Naive thymus-derived CD4-positive, alpha-beta T cell (primary cell): ENCODE results near the gene PGRMC1. TPM values are rescaled to one million over a fixed set of nuclear protein-coding genes. Genes with fewer than 3 reads are reported as not detected.
A peak's percentile ranks its signal among the peaks of the same experiment; 100 is the strongest.
"Not testable (repeated sequence)": the region's sequence is repeated elsewhere in the genome, so short reads cannot be mapped to it uniquely, and the experiment has no call there.

Experiments used
- ATAC-seq: fragments of 150-1000 bp; cut with Tn5 transposase; 2 replicates; pipeline ENCODE4 v1.10.0; 2021; ENCODE audit warnings: mild to moderate bottlenecking, moderate library complexity
- CTCF ChIA-PET: fragments of 350-600 bp; sonication (Branson Sonifier 250); formaldehyde crosslinking; loops from one replicate; lab custom pipeline; 2021; ENCODE audit warnings: antibody characterized with exemption; lab: Charles Lee
- POLR2A ChIA-PET: fragments of 350-600 bp; sonication (Branson Sonifier 250); formaldehyde crosslinking; loops from one replicate; lab custom pipeline; 2021; ENCODE audit warnings: antibody characterized with exemption, inconsistent platforms; lab: Charles Lee
- DNase-seq, 9 donors: peaks; one replicate each; pipeline versions ENCODE4 v3.0.0 to v3.0.0-alpha.2; 2020 to 2022; ENCODE audit warnings: mixed read lengths in 1 of 9
- H3K27ac ChIP-seq: one replicate; pipeline ENCODE4 v1.7.0; 2013; ENCODE audit warnings: mild to moderate bottlenecking, low read depth, low read length, moderate library complexity
- H3K27me3 ChIP-seq, 2 donors: one replicate each; pipeline ENCODE4 v1.7.0; 2013; ENCODE audit warnings: low read length in 2 of 2, mild to moderate bottlenecking in 2 of 2, moderate library complexity in 2 of 2; ENCODE audit not compliant: control insufficient read depth in 2 of 2, insufficient read depth in 2 of 2
- H3K36me3 ChIP-seq, 3 experiments: 1 replicate in 2 of 3; 2 replicates in 1 of 3; pipeline ENCODE4 v1.7.0; 2013; ENCODE audit warnings: low read length in 3 of 3, mild to moderate bottlenecking in 3 of 3, moderate library complexity in 1 of 3; ENCODE audit not compliant: insufficient read depth in 3 of 3, control insufficient read depth in 2 of 3
- H3K4me1 ChIP-seq, 2 donors: one replicate each; pipeline ENCODE4 v1.7.0; 2013; ENCODE audit warnings: low read length in 2 of 2, mild to moderate bottlenecking in 2 of 2, moderate library complexity in 1 of 2; ENCODE audit not compliant: control insufficient read depth in 2 of 2, insufficient read depth in 2 of 2
- H3K4me3 ChIP-seq: 2 replicates; pipeline ENCODE4 v1.7.0; 2013; ENCODE audit warnings: mild to moderate bottlenecking, low read length
- H3K9me3 ChIP-seq, 3 experiments: 1 replicate in 2 of 3; 2 replicates in 1 of 3; pipeline ENCODE4 v1.7.0; 2013; ENCODE audit warnings: low read length in 3 of 3; ENCODE audit not compliant: control insufficient read depth in 2 of 3
- H3K27ac Mint-ChIP-seq, 9 donors: one replicate each; pipeline ENCODE4 v1.8.0; 2020 to 2022; ENCODE audit warnings: mixed read lengths in 9 of 9, mild to moderate bottlenecking in 8 of 9, moderate library complexity in 5 of 9, inconsistent platforms in 2 of 9
- H3K27me3 Mint-ChIP-seq, 5 donors: one replicate each; pipeline ENCODE4 v1.8.0; 2021 to 2022; ENCODE audit warnings: mixed read lengths in 5 of 5, mild to moderate bottlenecking in 1 of 5
- H3K36me3 Mint-ChIP-seq, 5 donors: one replicate each; pipeline ENCODE4 v1.8.0; 2020 to 2022; ENCODE audit warnings: mixed read lengths in 5 of 5, mild to moderate bottlenecking in 3 of 5, inconsistent platforms in 1 of 5
- H3K4me1 Mint-ChIP-seq, 7 donors: one replicate each; pipeline ENCODE4 v1.8.0; 2020 to 2022; ENCODE audit warnings: mixed read lengths in 7 of 7, mild to moderate bottlenecking in 3 of 7, inconsistent platforms in 1 of 7
- H3K4me3 Mint-ChIP-seq, 10 donors: one replicate each; pipeline ENCODE4 v1.8.0; 2020 to 2022; ENCODE audit warnings: mild to moderate bottlenecking in 10 of 10, mixed read lengths in 10 of 10, moderate library complexity in 6 of 10, inconsistent platforms in 2 of 10
- H3K9me3 Mint-ChIP-seq, 11 donors: one replicate each; pipeline ENCODE4 v1.8.0; 2020 to 2022; ENCODE audit warnings: mixed read lengths in 11 of 11, mild to moderate bottlenecking in 4 of 11, inconsistent platforms in 1 of 11, moderate library complexity in 1 of 11
- intact Hi-C, 2 donors: fragments of 100-400 bp; cut with micrococcal nuclease; formaldehyde crosslinking; loops; one replicate each; pipeline ENCODE4 v1.15.1; 2023
- polyA plus RNA-seq, 2 donors: library from polyadenylated mRNA; unstranded; fragments of 300-500 nt; fragmentation: Illumina TruSeq; gene quantifications; one replicate each; pipeline ENCODE4 v1.2.3, GENCODE V29; 2021
- total RNA-seq, 6 experiments: library from RNA in 5 of 6; stranded (reverse) in 5 of 6; gene quantifications; 1 replicate in 5 of 6; 2 replicates in 1 of 6; pipeline ENCODE4 v1.2.3 and lab custom pipeline; 2021 to 2026

PGRMC1 gene
- total and polyA plus RNA-seq, 7 experiments from 2014 or later, result 9.5 to 28.4 (median 13.9) TPM

- H3K27ac ChIP-seq, H3K27me3 ChIP-seq, ATAC-seq, H3K4me3 ChIP-seq, POLR2A ChIA-PET, DNase-seq, H3K9me3 Mint-ChIP-seq, intact Hi-C loops, H3K9me3 ChIP-seq, CTCF ChIA-PET, H3K4me1 Mint-ChIP-seq, H3K4me1 ChIP-seq, H3K36me3 ChIP-seq, H3K27ac Mint-ChIP-seq, H3K36me3 Mint-ChIP-seq, H3K4me3 Mint-ChIP-seq: not testable (repeated sequence)
- H3K27me3 Mint-ChIP-seq, result peaks cover 0 to 16% (median 11%) of the 10 kb centered on the region in 5 donors
Measured at GRCh38 chrX:119210931-119211648, 25.0 kb upstream of the PGRMC1 start.

GRCh38 chrX:119211649-119212014, 24.5 kb upstream of the PGRMC1 start:
- no peak overlapping the region for H3K4me3 ChIP-seq
- no peaks in the 10 kb centered on the region for H3K27me3 ChIP-seq
- H3K27ac ChIP-seq, result no peak overlapping the region
- no peak for DNase-seq
- H3K4me3 Mint-ChIP-seq, result no peak overlapping the region
- H3K9me3 Mint-ChIP-seq, result peaks cover 0 to 4% (median 0%) of the 10 kb centered on the region in 11 donors
- peaks cover 0 to 18% (median 11%) of the 10 kb centered on the region in 5 donors for H3K27me3 Mint-ChIP-seq
- no peaks in the 10 kb centered on the region for H3K36me3 ChIP-seq
- intact Hi-C loops, result no loop called here
- CTCF ChIA-PET, result no interaction called here
- peaks cover 0 to 2% (median 0%) of the 10 kb centered on the region in 7 donors for H3K4me1 Mint-ChIP-seq
- H3K4me1 ChIP-seq, result no peaks in the 10 kb centered on the region
- H3K9me3 ChIP-seq, result no peaks in the 10 kb centered on the region
- POLR2A ChIA-PET, result no interaction called here
- no peak for ATAC-seq
- H3K27ac Mint-ChIP-seq, result no peak overlapping the region
- H3K36me3 Mint-ChIP-seq, result no peaks in the 10 kb centered on the region

- Mint-ChIP-seq H3K9me3 (no peaks in the 10 kb centered on the region), H3K36me3 (no peaks in the 10 kb centered on the region), H3K27ac (no peak overlapping the region), H3K4me1 (peaks cover 0 to 2% (median 0%) of the 10 kb centered on the region in 7 donors), H3K27me3 (peaks cover 0 to 31% (median 10%) of the 10 kb centered on the region in 5 donors), H3K4me3 (no peak overlapping the region)
- Histone ChIP-seq H3K4me3 (no peak overlapping the region), H3K27me3 (no peaks in the 10 kb centered on the region), H3K4me1 (no peaks in the 10 kb centered on the region), H3K36me3 (no peaks in the 10 kb centered on the region), H3K27ac (no peak overlapping the region), H3K9me3 (no peaks in the 10 kb centered on the region)
- ATAC-seq (no peak), DNase-seq (no peak)
- intact Hi-C loops, result loop anchor here (1.0 to 5.0 kb wide), 4 partner anchors 99 to 379 kb away; no protein-coding TSS in a partner anchor
- ChIA-PET POLR2A (no interaction called here), CTCF (interaction anchor here (0.6 kb wide), 1 partner anchor 373 kb away, joined by 5 read pairs; no protein-coding TSS in a partner anchor)
Measured at GRCh38 chrX:119218198-119218597, 17.9 kb upstream of the PGRMC1 start.

- Mint-ChIP-seq H3K27me3 (peaks cover 0 to 34% (median 19%) of the 10 kb centered on the region in 5 donors), H3K4me3 (no peak overlapping the region), H3K9me3 (peaks cover 0 to 2% (median 0%) of the 10 kb centered on the region in 11 donors), H3K4me1 (peaks cover 0 to 5% (median 0%) of the 10 kb centered on the region in 7 donors), H3K27ac (no peak overlapping the region), H3K36me3 (peaks cover 0 to 6% (median 0%) of the 10 kb centered on the region in 5 donors)
- ChIA-PET POLR2A (no interaction called here), CTCF (no interaction called here)
- Histone ChIP-seq H3K9me3 (no peaks in the 10 kb centered on the region), H3K27ac (no peak overlapping the region), H3K36me3 (no peaks in the 10 kb centered on the region), H3K4me3 (no peak overlapping the region), H3K27me3 (no peaks in the 10 kb centered on the region), H3K4me1 (no peaks in the 10 kb centered on the region)
- no peak for ATAC-seq
- no peak for DNase-seq
- intact Hi-C loops, result no loop called here
Measured at GRCh38 chrX:119222932-119223331, 13.2 kb upstream of the PGRMC1 start.

GRCh38 chrX:119223783-119224182, 12.3 kb upstream of the PGRMC1 start:
- peaks cover 0 to 2% (median 0%) of the 10 kb centered on the region in 11 donors for H3K9me3 Mint-ChIP-seq
- POLR2A ChIA-PET, result no interaction called here
- CTCF ChIA-PET, result no interaction called here

GRCh38 chrX:119226446-119226845, 9.6 kb upstream of the PGRMC1 start:
- H3K36me3 Mint-ChIP-seq, result peaks cover 0 to 6% (median 0%) of the 10 kb centered on the region in 5 donors
- DNase-seq (no peak), ATAC-seq (no peak)
- CTCF ChIA-PET, result no interaction called here
- no peaks in the 10 kb centered on the region for H3K4me1 ChIP-seq
- peaks cover 0 to 8% (median 0%) of the 10 kb centered on the region in 7 donors for H3K4me1 Mint-ChIP-seq
- intact Hi-C loops, result no loop called here
- no peaks in the 10 kb centered on the region for H3K9me3 ChIP-seq
- POLR2A ChIA-PET, result no interaction called here
- no peaks in the 10 kb centered on the region for H3K36me3 ChIP-seq
- no peak overlapping the region for H3K4me3 Mint-ChIP-seq
- H3K27me3 Mint-ChIP-seq, result peaks cover 5 to 42% (median 26%) of the 10 kb centered on the region in 5 donors
- no peak overlapping the region for H3K27ac ChIP-seq
- H3K4me3 ChIP-seq, result no peak overlapping the region
- H3K9me3 Mint-ChIP-seq, result peaks cover 0 to 2% (median 0%) of the 10 kb centered on the region in 11 donors
- no peaks in the 10 kb centered on the region for H3K27me3 ChIP-seq
- H3K27ac Mint-ChIP-seq, result no peak overlapping the region

More at GRCh38 chrX:119223783-119224182, 12.3 kb upstream of the PGRMC1 start:
- Histone ChIP-seq H3K4me3 (no peak overlapping the region), H3K27me3 (no peaks in the 10 kb centered on the region), H3K4me1 (no peaks in the 10 kb centered on the region), H3K36me3 (no peaks in the 10 kb centered on the region), H3K9me3 (no peaks in the 10 kb centered on the region), H3K27ac (no peak overlapping the region)
- Mint-ChIP-seq H3K36me3 (peaks cover 0 to 6% (median 0%) of the 10 kb centered on the region in 5 donors), H3K27ac (peak overlapping the region in 1 of 9 donors; percentile 18), H3K4me3 (no peak overlapping the region), H3K27me3 (peaks cover 0 to 38% (median 21%) of the 10 kb centered on the region in 5 donors), H3K4me1 (peaks cover 0 to 5% (median 0%) of the 10 kb centered on the region in 7 donors)
- ATAC-seq, result no peak
- no peak for DNase-seq
- intact Hi-C loops, result no loop called here
